ENCODE measurements around the gene RETREG1.

The RETREG1 gene

DNA sequence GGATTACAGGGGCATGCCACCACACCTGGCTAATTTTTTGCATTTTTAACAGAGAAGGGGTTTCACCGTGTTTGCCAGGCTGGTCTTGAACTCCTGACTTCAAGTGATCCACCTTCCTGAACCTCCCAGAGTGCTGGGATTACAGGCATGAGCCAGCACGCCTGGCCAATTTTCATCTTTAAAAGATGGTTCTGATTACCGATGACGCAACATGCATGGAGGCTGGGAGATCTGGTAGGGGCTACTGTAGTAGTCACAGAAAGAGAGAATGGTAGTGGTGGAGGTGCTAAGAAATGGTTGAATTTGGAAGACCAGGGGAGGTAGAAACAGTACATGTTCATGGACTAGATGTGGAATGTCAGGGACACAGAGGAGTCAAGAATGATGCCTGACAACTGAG is 22.4 kb upstream of the RETREG1 start:
- POLR2A ChIA-PET: no interaction called here
- DNase-seq (ENCODE audit: extremely low spot score): no peak
- no peak for TF ChIP-seq CTCF (IDR thresholded peaks at IDR 0.05; ENCODE audit: control extremely low read depth, extremely low read depth, low read depth, missing control alignments)
- CTCF ChIA-PET: no interaction called here

GRCh38 chr5:16628376-16628775 is 11.6 kb upstream of the RETREG1 start:
- CTCF ChIA-PET: no interaction called here
- DNase-seq (ENCODE audit: extremely low spot score): no peak
- POLR2A ChIA-PET: no interaction called here
- no peak for TF ChIP-seq CTCF (IDR thresholded peaks at IDR 0.05; ENCODE audit: control extremely low read depth, extremely low read depth, low read depth, missing control alignments)

GRCh38 chr5:16626696-16627264 is 10.0 kb upstream of the RETREG1 start:
- no peak for DNase-seq (ENCODE audit: extremely low spot score)
- POLR2A ChIA-PET: no interaction called here

GRCh38 chr5:16625096-16625495 is 8.3 kb upstream of the RETREG1 start:
- ChIA-PET CTCF (no interaction called here), POLR2A (no interaction called here)
- no peak for DNase-seq (ENCODE audit: extremely low spot score)
- no peak for TF ChIP-seq CTCF (IDR thresholded peaks at IDR 0.05; ENCODE audit: control extremely low read depth, extremely low read depth, low read depth, missing control alignments)

More at GRCh38 chr5:16626696-16627264, 10.0 kb upstream of the RETREG1 start:
- TF ChIP-seq CTCF (IDR thresholded peaks at IDR 0.05; ENCODE audit: control extremely low read depth, extremely low read depth, low read depth, missing control alignments): no peak
- CTCF ChIA-PET: interaction anchor here (1.4 kb wide), 1 partner anchor 10 kb away, joined by 4 read pairs; the partner anchor contains the start of gene RETREG1

DNA sequence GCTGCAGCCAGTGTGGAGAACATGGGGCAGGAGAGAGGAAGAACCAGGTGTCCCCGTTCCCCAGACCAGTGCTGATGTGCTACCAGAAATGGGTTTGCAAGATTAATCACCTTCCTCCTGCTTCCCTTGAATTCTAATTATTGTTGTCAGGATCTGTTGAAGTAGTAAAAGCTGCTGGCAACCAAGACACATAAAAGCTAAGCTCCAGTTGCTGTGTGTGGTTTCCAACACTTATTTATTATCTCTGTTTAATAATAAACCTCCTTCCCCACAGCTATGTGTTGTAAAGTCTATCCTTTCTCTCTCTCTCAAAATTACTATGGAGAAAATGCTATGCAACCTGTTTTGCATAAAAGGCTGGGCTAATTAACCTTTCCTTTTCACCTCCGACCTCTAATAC is 2.3 kb upstream of the RETREG1 start:
- POLR2A ChIA-PET: no interaction called here
- no peak for TF ChIP-seq CTCF (IDR thresholded peaks at IDR 0.05; ENCODE audit: control extremely low read depth, extremely low read depth, low read depth, missing control alignments)
- no peak for DNase-seq (ENCODE audit: extremely low spot score)
- CTCF ChIA-PET: interaction anchor here (1.0 kb wide), 1 partner anchor 13 kb away, joined by 3 read pairs; no protein-coding TSS in a partner anchor

- CTCF ChIA-PET: interaction anchor here (1.0 kb wide), 1 partner anchor 13 kb away, joined by 3 read pairs; no protein-coding TSS in a partner anchor
These were observed 1.5 kb upstream of the RETREG1 start for GRCh38 chr5:16618138-16618897.

More at GRCh38 chr5:16618138-16618897, 1.5 kb upstream of the RETREG1 start:
- POLR2A ChIA-PET: no interaction called here
- no peak for TF ChIP-seq CTCF (IDR thresholded peaks at IDR 0.05; ENCODE audit: control extremely low read depth, extremely low read depth, low read depth, missing control alignments)
- no peak for DNase-seq (ENCODE audit: extremely low spot score)
